ENCODE data around the gene LTBP4.
"Not testable (repeated sequence)": the region's sequence is repeated elsewhere in the genome, so short reads cannot be mapped to it uniquely, and the experiment has no call there.

LTBP4 gene

GRCh38 chr19:40612831-40613689, 11.9 kb downstream of the LTBP4 start:
- DNase-seq: peak; percentile 72

GRCh38 chr19:40613690-40614621, 12.8 kb downstream of the LTBP4 start:
- peak; percentile 90 for DNase-seq

- DNase-seq: peak; percentile 97
These were observed 13.6 kb downstream of the LTBP4 start for GRCh38 chr19:40614622-40615411.

GRCh38 chr19:40616178-40616577, 15.0 kb downstream of the LTBP4 start:
- DNase-seq: no peak

- DNase-seq: no peak
These were observed 15.8 kb downstream of the LTBP4 start for GRCh38 chr19:40616941-40617340.

DNA sequence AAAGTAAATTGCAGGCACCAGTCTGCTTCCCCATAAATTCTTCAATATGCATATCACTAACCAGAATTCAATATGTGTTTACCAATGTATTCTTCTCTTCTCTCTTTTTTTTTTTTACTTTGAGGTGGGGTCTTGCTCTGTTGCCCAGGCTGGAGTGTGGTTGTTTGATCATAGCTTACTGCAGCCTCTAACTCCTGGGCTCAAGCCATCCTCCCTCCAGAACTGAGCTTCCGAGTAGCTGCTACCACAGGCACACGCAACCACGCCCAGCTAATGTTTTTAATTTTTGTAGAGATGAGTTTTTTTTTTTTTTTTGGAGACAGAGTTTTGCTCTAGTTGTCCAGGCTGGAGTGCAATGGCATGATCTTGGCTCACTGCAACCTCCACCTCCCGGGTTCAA, 16.8 kb downstream of the LTBP4 start:
- no peak for DNase-seq

DNA sequence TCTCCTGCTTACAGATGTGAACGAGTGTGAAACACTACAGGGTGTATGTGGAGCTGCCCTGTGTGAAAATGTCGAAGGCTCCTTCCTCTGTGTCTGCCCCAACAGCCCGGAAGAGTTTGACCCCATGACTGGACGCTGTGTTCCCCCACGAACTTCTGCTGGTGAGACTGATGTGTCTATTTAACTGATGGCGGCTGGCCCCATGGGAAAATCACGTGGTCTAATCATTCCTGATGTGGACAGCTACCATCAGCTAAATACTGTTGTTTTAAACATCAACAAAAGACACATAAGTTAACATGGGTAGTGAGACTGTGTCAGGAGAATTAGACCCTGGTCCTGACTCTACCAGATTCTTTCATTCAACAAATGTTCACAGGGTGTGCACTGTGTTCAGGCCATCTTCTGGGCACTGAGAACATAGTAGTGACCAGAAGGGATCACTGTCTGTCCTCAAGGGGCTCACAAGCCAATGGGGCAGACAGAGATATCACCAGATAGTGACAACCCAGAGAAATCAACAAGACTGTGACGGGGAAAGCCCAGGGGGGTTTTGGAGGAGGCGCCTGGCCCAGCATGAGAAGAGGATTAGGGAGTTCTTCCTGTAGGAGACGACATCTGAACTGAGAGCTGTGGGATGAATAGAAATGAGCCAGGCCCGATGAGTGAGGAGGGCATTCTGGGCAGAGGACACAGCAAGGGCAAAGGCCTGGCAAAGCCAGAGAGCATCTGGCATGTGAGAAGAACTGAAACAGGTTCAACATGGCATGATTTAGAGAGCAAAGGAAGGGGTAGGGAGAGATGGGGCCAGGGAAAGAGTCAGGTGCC, 18.4 kb downstream of the LTBP4 start:
- no peak for DNase-seq

DNA sequence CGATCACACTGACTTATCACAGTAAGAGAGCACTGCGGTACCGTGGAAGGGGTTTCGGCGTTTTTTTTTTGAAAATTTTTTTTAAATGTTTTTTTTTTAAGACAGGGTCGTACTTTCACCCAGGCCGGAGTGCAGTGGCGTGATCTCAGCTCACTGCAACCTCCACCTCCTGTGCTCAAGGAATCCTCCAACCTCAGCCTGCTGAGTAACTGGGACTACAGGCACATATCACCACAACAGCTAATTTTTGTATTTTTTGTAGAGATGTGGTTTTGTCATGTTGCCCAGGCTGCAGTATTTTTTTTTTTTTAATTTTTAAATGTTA, 19.0 kb downstream of the LTBP4 start:
- no peak for DNase-seq

GRCh38 chr19:40621283-40621682, 20.1 kb downstream of the LTBP4 start:
- no peak for DNase-seq

GRCh38 chr19:40621966-40622772, 21.0 kb downstream of the LTBP4 start:
- no peak for DNase-seq

- DNase-seq: no peak
These were observed 21.6 kb downstream of the LTBP4 start for GRCh38 chr19:40622773-40623075.

GRCh38 chr19:40623403-40624251, 22.5 kb downstream of the LTBP4 start:
- peak; percentile 71 for DNase-seq

DNA sequence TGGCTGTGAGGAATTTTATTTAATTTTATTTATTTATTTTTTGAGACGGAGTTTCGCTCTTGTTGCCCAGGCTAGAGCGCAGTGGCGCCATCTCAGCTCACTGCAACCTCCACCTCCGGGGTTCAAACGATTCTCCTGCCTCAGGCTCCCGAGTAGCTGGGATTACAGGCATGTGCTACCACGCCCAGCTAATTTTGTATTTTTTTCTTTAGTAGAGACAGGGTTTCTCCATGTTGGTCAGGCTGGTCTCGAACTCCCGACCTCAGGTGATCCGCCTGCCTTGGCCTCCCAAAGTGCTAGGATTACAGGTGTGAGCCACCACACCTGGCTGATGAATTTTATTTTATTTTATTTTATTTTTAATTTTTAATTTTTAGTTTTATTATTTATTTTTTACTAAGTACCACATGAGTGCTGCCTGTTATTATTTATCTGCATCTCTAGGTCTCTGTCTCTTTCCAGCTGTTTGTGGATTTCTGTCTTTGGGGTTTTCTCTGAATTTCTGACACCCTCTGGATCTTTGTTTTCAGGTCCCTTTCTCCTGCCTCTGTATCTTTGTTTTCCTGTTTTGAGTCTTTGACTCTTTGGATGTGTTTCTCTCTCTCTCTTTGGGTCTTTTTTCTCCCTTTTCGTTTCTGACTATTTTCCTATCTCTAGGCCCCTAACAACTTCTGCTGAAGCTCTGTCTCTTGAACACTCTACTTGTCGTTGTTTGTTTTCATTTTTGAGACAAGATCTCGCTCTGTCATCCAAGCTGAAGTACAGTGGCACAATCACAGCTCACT, 23.4 kb downstream of the LTBP4 start:
- not testable (repeated sequence) for DNase-seq

- DNase-seq: no peak
These were observed 24.4 kb downstream of the LTBP4 start for GRCh38 chr19:40625406-40626120.

GRCh38 chr19:40626918-40627317, 25.7 kb downstream of the LTBP4 start:
- DNase-seq: no peak

GRCh38 chr19:40627486-40628279, 26.5 kb downstream of the LTBP4 start:
- no peak for DNase-seq

DNA sequence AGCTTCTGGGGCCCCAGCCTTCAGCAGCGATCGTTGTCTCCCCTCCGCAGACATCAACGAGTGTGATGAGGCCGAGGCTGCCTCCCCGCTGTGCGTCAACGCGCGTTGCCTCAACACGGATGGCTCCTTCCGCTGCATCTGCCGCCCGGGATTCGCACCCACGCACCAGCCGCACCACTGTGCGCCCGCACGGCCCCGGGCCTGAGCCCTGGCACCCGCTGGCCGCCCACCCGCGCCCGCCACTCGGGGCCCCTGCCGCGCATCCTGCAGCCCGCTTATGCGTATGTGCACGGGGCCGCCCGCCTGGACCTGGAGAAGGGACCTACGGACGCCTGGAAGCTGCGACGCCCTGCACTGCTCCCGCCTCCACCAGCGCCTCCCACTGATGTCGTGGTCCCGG, 28.2 kb downstream of the LTBP4 start:
- DNase-seq: no peak

DNA sequence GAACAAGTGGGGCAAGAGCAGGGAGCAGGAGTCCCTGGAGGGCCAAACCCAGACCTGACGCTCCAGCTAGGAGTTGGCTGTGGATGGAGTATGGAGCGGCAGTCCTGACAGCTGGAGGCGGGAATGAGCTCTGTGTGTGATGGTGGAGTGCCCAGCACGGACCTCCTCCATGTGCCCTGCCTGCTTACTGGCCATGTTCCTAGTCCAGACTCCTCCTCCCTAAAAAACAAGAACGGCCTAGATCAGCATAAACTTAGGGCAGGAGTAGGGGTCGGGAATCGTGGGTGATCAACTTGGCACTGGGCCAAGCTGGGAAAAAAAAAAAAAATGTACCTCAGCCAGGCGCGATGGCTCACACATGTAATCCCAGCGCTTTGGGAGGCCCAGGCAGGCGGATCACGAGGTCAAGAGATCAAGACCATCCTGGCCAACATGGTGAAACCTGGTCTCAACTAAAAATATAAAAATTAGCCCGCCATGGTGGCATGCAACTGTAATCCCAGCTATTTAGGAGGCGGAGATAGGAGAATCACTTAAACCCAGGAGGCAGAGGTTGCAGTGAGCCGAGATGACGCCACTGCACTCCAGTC, 29.5 kb downstream of the LTBP4 start:
- no peak for DNase-seq
